Stimulated activated CD8-positive, alpha-beta memory T cell treated with anti-CD3 and anti-CD28 coated beads, Interleukin-15, amount 100 ng/mL, for 48 hours (primary cell): ENCODE measurements around the gene KIAA1191.

Source experiments
- DNase-seq, 2 donors: peaks; one replicate each; pipeline ENCODE4 v3.0.0-alpha.2; 2020; ENCODE audit warnings: low read depth in 2 of 2

KIAA1191 gene

DNA sequence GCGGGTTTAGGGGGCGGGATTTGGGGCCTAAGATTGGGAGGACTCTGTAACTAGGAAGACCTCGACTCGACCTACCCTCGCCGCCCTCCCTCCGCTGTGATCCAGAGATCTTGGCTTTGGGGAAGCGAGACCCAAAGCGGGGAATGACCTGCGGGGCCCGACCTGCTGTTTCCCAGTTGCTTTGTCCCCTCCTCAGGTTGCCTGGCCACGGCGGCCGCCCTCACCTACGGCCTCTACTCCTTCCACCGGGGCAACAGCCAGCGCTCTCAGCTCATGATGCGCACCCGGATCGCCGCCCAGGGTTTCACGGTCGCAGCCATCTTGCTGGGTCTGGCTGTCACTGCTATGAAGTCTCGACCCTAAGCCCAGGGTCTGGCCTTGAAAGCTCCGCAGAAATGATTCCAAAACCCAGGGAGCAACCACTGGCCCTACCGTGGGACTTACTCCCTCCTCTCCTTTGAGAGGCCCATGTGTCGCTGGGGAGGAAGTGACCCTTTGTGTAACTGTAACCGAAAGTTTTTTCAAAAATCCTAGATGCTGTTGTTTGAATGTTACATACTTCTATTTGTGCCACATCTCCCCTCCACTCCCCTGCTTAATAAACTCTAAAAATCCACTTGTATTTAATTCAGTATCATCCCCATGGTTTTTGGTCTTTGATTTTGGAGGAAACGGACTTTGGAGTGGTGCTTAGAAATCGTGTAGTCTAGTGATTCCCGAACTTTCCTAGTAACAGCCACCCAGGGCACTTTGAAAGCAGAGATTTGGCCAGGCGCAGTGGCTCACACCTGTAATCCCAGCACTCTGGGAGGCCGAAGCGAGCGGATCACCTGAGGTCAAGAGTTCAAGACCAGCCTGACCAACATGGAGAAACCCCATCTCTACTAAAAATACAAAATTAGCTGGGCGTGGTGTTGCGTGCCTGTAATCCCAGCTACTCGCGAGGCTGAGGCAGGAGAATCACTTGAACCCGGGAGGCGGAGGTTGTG lies 27.9 kb upstream of the KIAA1191 start:
- DNase-seq, result no peak

- peak; percentile 98 for DNase-seq
Measured at GRCh38 chr5:176388444-176389134, 27.0 kb upstream of the KIAA1191 start, which contains the start of the genes HIGD2A and NOP16. Gene HIGD2A (plus strand): TSS chr5:176388751. CDS start chr5:176388820, 69 bp downstream. Gene NOP16 (minus strand): TSS chr5:176388598. CDS start chr5:176388539, 59 bp downstream.

- no peak for DNase-seq
Measured at GRCh38 chr5:176388003-176388443, 26.5 kb upstream of the KIAA1191 start.

DNA sequence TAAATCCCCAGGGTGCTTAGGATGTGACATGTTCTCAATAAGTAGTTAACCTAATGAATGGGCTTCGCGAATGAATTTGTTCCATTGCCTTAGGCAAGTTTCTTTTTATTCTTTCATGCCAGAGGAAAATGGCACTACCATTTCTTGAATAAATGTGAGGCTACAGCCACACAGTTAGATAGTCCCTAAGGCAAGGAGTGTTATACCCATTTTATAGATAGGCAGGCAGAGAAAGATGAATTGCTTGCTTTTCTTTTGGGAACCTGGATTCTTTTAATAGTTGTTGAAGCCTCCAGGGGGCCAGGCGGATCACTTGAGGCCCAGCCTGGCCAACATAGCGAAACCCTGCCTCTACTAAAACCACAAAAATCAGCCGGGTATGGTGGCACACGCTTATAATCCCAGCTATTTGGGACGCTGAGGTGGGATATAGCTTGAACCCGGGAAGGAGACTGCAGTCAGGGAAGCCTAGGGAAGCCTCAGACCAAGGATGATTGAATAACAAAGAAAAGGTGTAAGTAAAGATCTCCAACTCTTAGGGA lies 25.9 kb upstream of the KIAA1191 start:
- no peak for DNase-seq

GRCh38 chr5:176386491-176386890 lies 24.9 kb upstream of the KIAA1191 start:
- DNase-seq, result no peak

- DNase-seq, result no peak
Measured at GRCh38 chr5:176384991-176385390, 23.4 kb upstream of the KIAA1191 start.

DNA sequence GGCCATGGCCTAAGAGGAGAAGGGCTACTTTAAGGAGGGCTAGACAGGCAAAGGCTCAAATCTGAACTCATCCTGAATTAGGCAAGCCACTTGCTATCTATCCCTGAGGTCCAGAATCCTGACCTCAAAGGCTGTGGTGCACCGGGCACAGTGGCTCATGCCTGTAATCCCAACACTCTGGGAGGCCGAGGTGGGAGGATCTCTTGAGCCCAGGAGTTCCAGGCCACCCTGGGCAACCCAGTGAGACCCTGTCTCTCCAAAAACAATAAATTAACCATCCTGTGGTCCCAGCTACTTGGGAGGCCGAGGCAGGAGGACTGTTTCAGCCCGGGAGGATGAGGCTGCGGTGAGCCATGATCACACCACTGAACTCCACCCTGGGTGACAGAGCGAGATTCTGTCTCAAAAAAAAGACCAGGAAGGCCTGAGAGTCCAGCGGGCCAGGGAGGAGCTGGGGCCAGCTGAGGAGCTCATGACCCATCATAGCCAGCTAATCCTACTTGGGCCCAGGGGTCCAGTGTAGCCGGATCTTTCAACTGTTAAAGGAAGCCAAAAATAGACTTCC lies 22.9 kb upstream of the KIAA1191 start:
- no peak for DNase-seq

DNA sequence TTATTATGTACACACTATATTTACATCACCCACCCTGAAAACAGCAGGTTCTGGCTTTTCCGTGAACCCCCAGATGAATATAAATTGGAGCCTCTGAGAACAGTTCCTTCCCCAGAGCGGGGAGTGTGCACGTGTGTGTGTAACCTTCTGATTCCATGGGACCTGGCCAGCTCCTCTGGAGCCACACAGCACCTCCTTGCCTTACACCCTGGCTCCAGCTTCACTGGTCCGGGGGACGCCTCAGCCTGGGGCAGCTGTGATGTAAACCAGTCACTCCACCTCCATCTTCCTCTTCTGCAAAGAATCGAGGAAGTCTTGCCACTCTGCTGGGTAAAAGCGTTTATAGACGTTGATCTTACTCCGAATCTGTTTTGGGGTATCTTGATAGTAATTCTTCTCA lies 22.4 kb upstream of the KIAA1191 start:
- no peak for DNase-seq

GRCh38 chr5:176383248-176383905 lies 21.8 kb upstream of the KIAA1191 start:
- no peak for DNase-seq

DNA sequence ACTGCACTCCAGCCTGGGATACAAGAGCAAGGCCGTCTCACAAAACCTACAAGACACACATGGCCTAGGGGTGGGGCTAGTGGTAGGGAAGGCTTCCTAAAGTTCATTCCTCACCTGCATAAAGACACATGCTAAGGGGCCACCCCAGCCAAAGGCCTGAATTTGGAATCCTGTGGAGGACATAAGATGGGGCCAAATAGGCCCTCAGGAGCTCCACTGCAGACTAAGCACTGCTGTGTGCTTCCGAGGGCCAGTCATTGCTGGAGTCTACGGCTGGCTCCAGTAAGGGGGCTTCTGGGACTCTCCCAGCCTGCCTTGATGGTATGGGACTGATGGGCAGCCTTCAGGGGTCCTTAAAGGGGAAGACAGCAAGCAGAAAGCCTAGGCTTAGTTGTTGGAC lies 21.2 kb upstream of the KIAA1191 start:
- DNase-seq, result no peak

DNA sequence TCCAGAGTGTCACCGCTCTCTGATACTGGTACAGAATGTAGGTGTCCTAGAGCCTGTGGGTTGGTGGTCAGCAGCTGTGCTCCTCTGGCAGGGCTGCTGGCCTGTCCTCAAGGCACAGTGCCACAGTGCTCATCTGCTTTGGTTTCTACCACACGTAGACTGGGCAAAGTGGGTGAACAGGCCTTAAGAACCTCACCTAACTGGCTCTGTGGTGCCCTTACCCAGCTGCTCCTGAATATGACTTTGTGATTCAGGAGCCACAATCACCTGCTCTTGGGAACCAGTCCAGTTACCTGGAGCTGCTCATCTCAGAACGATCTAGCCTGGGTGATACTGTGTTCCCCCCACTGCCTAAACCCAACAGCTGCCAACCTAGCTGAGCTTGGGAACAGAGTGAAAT lies 20.4 kb upstream of the KIAA1191 start:
- DNase-seq, result no peak

- DNase-seq, result no peak
Measured at GRCh38 chr5:176381423-176381822, 19.9 kb upstream of the KIAA1191 start.

DNA sequence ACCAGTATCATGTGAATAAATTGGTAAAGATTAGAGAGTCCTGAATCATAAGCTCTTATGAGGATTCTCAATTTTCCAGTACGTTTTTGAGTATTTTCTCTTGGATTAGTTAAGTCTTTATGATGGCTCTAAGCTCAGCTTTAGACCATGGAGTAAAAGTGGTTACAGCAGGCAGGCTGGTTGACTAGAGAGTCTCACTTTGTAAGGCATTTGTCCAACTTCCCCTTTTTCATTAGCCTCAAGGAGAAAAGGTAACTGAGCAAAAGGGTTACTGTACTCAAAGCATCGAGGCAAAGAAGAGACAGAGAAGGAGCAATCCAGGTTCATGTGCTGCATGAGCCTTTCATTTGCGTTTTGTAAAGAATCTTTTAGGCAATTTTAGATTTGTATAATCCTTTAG lies 18.3 kb upstream of the KIAA1191 start:
- DNase-seq, result no peak

DNA sequence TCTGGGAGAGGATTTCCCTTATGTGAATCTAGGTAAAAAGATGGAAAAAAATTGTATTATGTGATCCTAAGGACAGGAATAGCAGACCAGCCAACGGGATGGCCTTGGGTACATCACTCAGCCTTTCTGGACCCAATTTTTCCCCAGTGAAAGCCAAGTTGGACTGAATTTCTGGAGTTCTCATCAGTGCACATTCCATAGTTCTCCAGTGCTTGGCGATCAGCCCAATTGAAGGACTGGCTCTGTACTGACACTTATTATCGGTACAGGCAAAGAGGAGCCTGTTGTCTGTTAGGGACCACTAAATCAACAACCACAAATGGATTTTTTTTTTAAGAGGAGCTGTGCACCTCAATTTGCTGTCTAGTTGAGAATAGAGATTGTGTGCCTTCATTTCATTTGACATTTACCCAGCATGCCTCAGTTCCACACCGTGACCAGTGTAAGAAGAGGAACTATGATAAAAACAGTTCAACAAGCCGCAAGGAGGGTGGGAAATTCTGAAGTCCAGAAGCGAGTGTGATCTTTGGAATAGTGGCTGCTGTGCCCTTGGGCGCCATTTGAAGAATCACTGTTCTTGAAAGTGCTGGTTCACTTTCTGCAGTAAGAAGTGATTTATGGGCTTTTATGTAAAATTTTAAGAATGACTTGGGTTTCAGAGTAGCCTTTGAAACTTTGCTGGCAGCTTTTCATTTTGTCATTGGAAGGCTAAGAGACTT lies 11.7 kb upstream of the KIAA1191 start:
- DNase-seq, result no peak

- DNase-seq, result no peak
Measured at GRCh38 chr5:176371621-176372539, 10.3 kb upstream of the KIAA1191 start.

- DNase-seq, result no peak
Measured at GRCh38 chr5:176369934-176370711, 8.6 kb upstream of the KIAA1191 start.

DNA sequence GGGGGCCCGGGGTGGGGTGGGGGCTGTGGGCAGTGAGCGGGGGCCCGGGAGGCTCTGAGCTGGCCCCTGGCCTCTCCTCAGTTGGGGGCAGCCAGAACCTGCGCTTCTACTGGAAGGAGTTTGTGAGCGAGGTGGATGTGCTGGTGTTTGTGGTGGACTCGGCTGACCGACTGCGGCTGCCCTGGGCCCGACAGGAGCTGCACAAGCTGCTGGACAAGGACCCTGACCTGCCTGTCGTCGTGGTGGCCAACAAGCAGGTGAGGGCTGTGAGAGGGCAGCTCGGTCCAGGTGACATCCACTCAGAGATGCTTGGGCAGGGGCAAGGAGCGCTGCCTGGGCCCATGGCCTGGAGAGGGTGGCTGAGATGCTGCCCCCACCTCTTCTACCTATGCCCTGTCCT lies 7.2 kb upstream of the KIAA1191 start:
- no peak for DNase-seq

- DNase-seq, result no peak
Measured at GRCh38 chr5:176366232-176366894, 4.8 kb upstream of the KIAA1191 start.
